Osteocyte (in vitro differentiated cells): ENCODE measurements around the gene LTB4R2. TPM values are rescaled to one million over a fixed set of nuclear protein-coding genes. Genes with fewer than 3 reads are reported as not detected.

Experiments used
- DNase-seq: peaks from one replicate; pipeline ENCODE4 v3.0.0; 2021; ENCODE audit warnings: mixed read lengths; ENCODE audit not compliant: unreplicated experiment; ENCODE audit errors: extremely low spot score
- H3K27ac Mint-ChIP-seq: one replicate; pipeline ENCODE4 v1.8.0; 2021; ENCODE audit warnings: mild to moderate bottlenecking, mixed read lengths; ENCODE audit not compliant: unreplicated experiment
- H3K27me3 Mint-ChIP-seq: one replicate; pipeline ENCODE4 v1.8.0; 2021; ENCODE audit warnings: mixed read lengths; ENCODE audit not compliant: unreplicated experiment
- H3K36me3 Mint-ChIP-seq: one replicate; pipeline ENCODE4 v1.8.0; 2021; ENCODE audit warnings: mixed read lengths; ENCODE audit not compliant: unreplicated experiment
- H3K4me1 Mint-ChIP-seq: one replicate; pipeline ENCODE4 v1.8.0; 2021; ENCODE audit warnings: mixed read lengths; ENCODE audit not compliant: unreplicated experiment
- H3K4me3 Mint-ChIP-seq: one replicate; pipeline ENCODE4 v1.8.0; 2021; ENCODE audit warnings: mild to moderate bottlenecking, moderate library complexity, mixed read lengths; ENCODE audit not compliant: unreplicated experiment
- H3K9me3 Mint-ChIP-seq: one replicate; pipeline ENCODE4 v1.8.0; 2021; ENCODE audit warnings: mixed read lengths; ENCODE audit not compliant: unreplicated experiment
- CTCF ChIP-seq: fragments of 200-600 bp; sonication (generic); IDR thresholded peaks from 2 replicates; pipeline ENCODE4 v1.5.0; 2021; ENCODE audit warnings: antibody characterized with exemption, mild to moderate bottlenecking, moderate library complexity
- total RNA-seq: library from RNA; stranded (reverse); gene quantifications from 2 replicates; pipeline ENCODE4 v1.2.1, GENCODE V29; 2021

The LTB4R2 gene
- total RNA-seq, 1 donor from 2014 or later: 14.9 TPM

- H3K4me3 Mint-ChIP-seq: no peak overlapping the region
Observed at GRCh38 chr14:24340606-24341005, 30.7 kb downstream of the LTB4R2 start.

GRCh38 chr14:24342889-24343288 lies 32.9 kb downstream of the LTB4R2 start:
- H3K9me3 Mint-ChIP-seq: no peaks in the 10 kb centered on the region
- peaks cover 3% of the 10 kb centered on the region for H3K4me1 Mint-ChIP-seq
- peaks cover 53% of the 10 kb centered on the region for H3K27me3 Mint-ChIP-seq

More at GRCh38 chr14:24340606-24341005, 30.7 kb downstream of the LTB4R2 start:
- no peak overlapping the region for H3K27ac Mint-ChIP-seq
- H3K36me3 Mint-ChIP-seq: no peaks in the 10 kb centered on the region
- H3K9me3 Mint-ChIP-seq: no peaks in the 10 kb centered on the region
- TF ChIP-seq CTCF: no peak
- no peak for DNase-seq
- H3K27me3 Mint-ChIP-seq: peaks cover 41% of the 10 kb centered on the region
- peaks cover 15% of the 10 kb centered on the region for H3K4me1 Mint-ChIP-seq

GRCh38 chr14:24343795-24344660 lies 34.1 kb downstream of the LTB4R2 start:
- Mint-ChIP-seq H3K27me3 (peaks cover 58% of the 10 kb centered on the region), H3K9me3 (no peaks in the 10 kb centered on the region), H3K4me3 (no peak overlapping the region), H3K36me3 (no peaks in the 10 kb centered on the region), H3K4me1 (peaks cover 3% of the 10 kb centered on the region), H3K27ac (no peak overlapping the region)
- no peak for DNase-seq
- TF ChIP-seq CTCF: no peak

More at GRCh38 chr14:24342889-24343288, 32.9 kb downstream of the LTB4R2 start:
- DNase-seq: no peak
- Mint-ChIP-seq H3K4me3 (no peak overlapping the region), H3K27ac (no peak overlapping the region), H3K36me3 (no peaks in the 10 kb centered on the region)
- TF ChIP-seq CTCF: no peak

- peaks cover 9% of the 10 kb centered on the region for H3K4me1 Mint-ChIP-seq
Observed at GRCh38 chr14:24347134-24347533, 37.2 kb downstream of the LTB4R2 start.

More at GRCh38 chr14:24347134-24347533, 37.2 kb downstream of the LTB4R2 start:
- H3K27me3 Mint-ChIP-seq: peaks cover 72% of the 10 kb centered on the region
- DNase-seq: no peak
- H3K9me3 Mint-ChIP-seq: no peaks in the 10 kb centered on the region
- no peak for TF ChIP-seq CTCF
- H3K36me3 Mint-ChIP-seq: no peaks in the 10 kb centered on the region
- no peak overlapping the region for H3K27ac Mint-ChIP-seq
- no peak overlapping the region for H3K4me3 Mint-ChIP-seq
